ENCODE measurements around the gene DENND6A. TPM values are rescaled to one million over a fixed set of nuclear protein-coding genes. Genes with fewer than 3 reads are reported as not detected.
"Not testable (repeated sequence)": the region's sequence is repeated elsewhere in the genome, so short reads cannot be mapped to it uniquely, and the experiment has no call there.

DENND6A gene
- total RNA-seq, 1 donor from 2014 or later, result 35.4 TPM

DNA sequence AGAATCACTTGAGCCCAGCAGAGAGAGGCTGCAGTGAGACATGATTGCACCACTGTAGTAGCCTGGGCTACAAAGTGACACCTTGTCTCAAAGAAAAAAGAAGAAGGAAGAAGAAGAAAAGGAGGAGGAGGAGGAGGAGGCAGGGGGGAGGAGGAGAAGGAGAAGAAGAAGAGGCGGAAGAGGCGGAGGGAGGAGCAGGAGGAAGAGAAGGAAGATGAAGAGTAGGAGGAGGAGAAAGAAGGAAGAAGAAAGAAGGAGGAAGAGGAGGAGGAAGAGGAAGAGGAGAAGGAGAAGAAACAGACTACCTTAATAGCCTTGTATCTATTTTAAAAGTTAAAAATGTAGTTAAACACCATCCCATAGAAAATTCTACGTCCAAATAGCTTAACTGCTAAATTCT, 76.6 kb downstream of the DENND6A start:
- DNase-seq (ENCODE audit: low spot score), result no peak
- no peaks in the 10 kb centered on the region for H3K4me1 ChIP-seq
- H2AFZ ChIP-seq (replicated peaks), result no peak overlapping the region
- Mint-ChIP-seq H3K9me3 (peaks cover 4% of the 10 kb centered on the region), H3K4me1 (no peaks in the 10 kb centered on the region), H3K36me3 (peaks cover 7% of the 10 kb centered on the region), H3K27ac (no peak overlapping the region), H3K4me3 (no peak overlapping the region), H3K27me3 (ENCODE audit: insufficient read depth, low read depth) (no peaks in the 10 kb centered on the region)
- TF ChIP-seq, protein P1, sequence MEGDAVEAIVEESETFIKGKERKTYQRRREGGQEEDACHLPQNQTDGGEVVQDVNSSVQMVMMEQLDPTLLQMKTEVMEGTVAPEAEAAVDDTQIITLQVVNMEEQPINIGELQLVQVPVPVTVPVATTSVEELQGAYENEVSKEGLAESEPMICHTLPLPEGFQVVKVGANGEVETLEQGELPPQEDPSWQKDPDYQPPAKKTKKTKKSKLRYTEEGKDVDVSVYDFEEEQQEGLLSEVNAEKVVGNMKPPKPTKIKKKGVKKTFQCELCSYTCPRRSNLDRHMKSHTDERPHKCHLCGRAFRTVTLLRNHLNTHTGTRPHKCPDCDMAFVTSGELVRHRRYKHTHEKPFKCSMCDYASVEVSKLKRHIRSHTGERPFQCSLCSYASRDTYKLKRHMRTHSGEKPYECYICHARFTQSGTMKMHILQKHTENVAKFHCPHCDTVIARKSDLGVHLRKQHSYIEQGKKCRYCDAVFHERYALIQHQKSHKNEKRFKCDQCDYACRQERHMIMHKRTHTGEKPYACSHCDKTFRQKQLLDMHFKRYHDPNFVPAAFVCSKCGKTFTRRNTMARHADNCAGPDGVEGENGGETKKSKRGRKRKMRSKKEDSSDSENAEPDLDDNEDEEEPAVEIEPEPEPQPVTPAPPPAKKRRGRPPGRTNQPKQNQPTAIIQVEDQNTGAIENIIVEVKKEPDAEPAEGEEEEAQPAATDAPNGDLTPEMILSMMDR (IDR thresholded peaks at IDR 0.05), result no peak
- no peak for TF ChIP-seq EZH2 (IDR thresholded peaks at IDR 0.05)
- no peak for TF ChIP-seq EZH2phosphoT487 (IDR thresholded peaks at IDR 0.05)
- no peaks in the 10 kb centered on the region for H3F3A ChIP-seq (ENCODE audit: low read depth)
- no peaks in the 10 kb centered on the region for H3K36me3 ChIP-seq
- no peaks in the 10 kb centered on the region for H3K27me3 ChIP-seq
- H3K4me2 ChIP-seq, result no peak overlapping the region
- H3K9ac ChIP-seq, result no peak overlapping the region
- H3K4me3 ChIP-seq, result no peak overlapping the region
- no peaks in the 10 kb centered on the region for H3K9me3 ChIP-seq (ENCODE audit: low read depth)
- H4K20me1 ChIP-seq (ENCODE audit: low read depth), result no peaks in the 10 kb centered on the region
- H3K79me2 ChIP-seq (ENCODE audit: low read depth), result no peaks in the 10 kb centered on the region
- no peak overlapping the region for H3K27ac ChIP-seq

DNA sequence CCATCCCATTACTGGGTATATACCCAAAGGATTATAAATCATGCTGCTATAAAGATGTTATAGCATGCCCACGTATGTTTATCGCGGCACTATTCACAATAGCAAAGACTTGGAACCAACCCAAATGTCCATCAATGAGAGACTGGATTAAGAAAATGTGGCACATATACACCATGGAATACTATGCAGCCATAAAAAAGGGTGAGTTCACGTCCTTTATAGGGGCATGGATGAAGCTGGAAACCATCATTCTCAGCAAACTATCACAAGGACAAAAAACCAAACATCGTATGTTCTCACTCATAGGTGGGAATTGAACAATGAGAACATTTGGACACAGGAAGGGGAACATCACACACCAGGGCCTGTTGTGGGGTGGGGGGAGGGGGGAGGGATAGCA, 81.0 kb downstream of the DENND6A start:
- not testable (repeated sequence) for H3F3A ChIP-seq (ENCODE audit: low read depth); H3K27ac ChIP-seq; H3K4me3 ChIP-seq; H3K27me3 ChIP-seq; H3K79me2 ChIP-seq (ENCODE audit: low read depth); H4K20me1 ChIP-seq (ENCODE audit: low read depth); H3K27me3 Mint-ChIP-seq (ENCODE audit: insufficient read depth, low read depth); H2AFZ ChIP-seq (replicated peaks); H3K9me3 ChIP-seq (ENCODE audit: low read depth); H3K4me3 Mint-ChIP-seq; H3K27ac Mint-ChIP-seq; H3K9ac ChIP-seq; H3K4me1 Mint-ChIP-seq; H3K36me3 ChIP-seq; DNase-seq (ENCODE audit: low spot score); H3K4me1 ChIP-seq; H3K4me2 ChIP-seq
- Mint-ChIP-seq H3K36me3 (peaks cover 14% of the 10 kb centered on the region), H3K9me3 (peaks cover 25% of the 10 kb centered on the region)

DNA sequence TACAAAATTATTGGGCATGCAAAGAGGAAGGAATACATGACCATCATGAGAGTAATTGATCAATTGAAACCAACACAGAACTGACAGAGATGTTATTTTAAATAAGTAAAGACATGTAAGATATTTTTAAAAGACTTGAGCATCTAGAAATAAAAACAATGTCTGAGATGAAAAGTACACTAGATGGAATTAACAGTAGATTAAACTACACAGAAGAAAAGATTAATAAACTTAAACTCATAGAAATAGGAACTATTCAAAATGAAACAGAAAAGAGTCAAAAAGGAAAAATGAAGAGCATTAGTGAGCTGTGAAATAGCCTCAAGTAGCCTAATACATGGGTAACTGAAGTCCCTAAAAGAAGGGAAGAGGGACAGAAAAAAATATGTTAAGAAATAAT, 87.2 kb downstream of the DENND6A start:
- no peak overlapping the region for H2AFZ ChIP-seq (replicated peaks)
- H3K9ac ChIP-seq, result no peak overlapping the region
- H3K9me3 ChIP-seq (ENCODE audit: low read depth), result no peaks in the 10 kb centered on the region
- no peaks in the 10 kb centered on the region for H3K79me2 ChIP-seq (ENCODE audit: low read depth)
- no peak overlapping the region for H3K4me2 ChIP-seq
- H4K20me1 ChIP-seq (ENCODE audit: low read depth), result no peaks in the 10 kb centered on the region
- Mint-ChIP-seq H3K27me3 (ENCODE audit: insufficient read depth, low read depth) (no peaks in the 10 kb centered on the region), H3K4me3 (no peak overlapping the region), H3K4me1 (no peaks in the 10 kb centered on the region), H3K27ac (no peak overlapping the region), H3K36me3 (peaks cover 27% of the 10 kb centered on the region), H3K9me3 (peaks cover 36% of the 10 kb centered on the region)
- no peak for TF ChIP-seq EZH2 (IDR thresholded peaks at IDR 0.05)
- TF ChIP-seq, protein P1 (IDR thresholded peaks at IDR 0.05), result no peak
- TF ChIP-seq EZH2phosphoT487 (IDR thresholded peaks at IDR 0.05), result no peak
- DNase-seq (ENCODE audit: low spot score), result no peak
- H3K27me3 ChIP-seq, result no peaks in the 10 kb centered on the region
- no peak overlapping the region for H3K27ac ChIP-seq
- H3K36me3 ChIP-seq, result no peaks in the 10 kb centered on the region
- no peaks in the 10 kb centered on the region for H3F3A ChIP-seq (ENCODE audit: low read depth)
- H3K4me3 ChIP-seq, result no peak overlapping the region
- H3K4me1 ChIP-seq, result no peaks in the 10 kb centered on the region

DNA sequence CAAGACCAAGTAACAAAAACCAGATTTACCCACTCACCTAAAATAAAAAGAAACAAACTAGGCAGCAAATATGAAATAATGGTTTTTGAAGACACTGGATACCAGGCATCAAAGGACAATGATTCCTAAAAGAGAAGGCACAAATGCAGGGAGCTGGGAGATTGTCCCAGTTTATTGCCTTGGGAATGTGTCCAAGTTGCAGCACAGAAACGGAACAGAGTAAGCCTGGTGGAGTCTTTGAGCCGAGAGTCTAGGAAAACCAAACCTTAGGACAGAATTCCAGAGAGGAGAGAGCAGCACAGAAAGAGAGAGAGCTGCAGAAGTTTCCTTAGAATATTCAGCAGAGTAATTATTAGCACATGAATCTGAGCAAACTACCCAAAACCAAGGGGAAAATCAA, 87.9 kb downstream of the DENND6A start:
- H3K27me3 ChIP-seq, result no peaks in the 10 kb centered on the region
- DNase-seq (ENCODE audit: low spot score), result no peak
- no peak overlapping the region for H3K27ac Mint-ChIP-seq
- H3K36me3 ChIP-seq, result no peaks in the 10 kb centered on the region
- H3K79me2 ChIP-seq (ENCODE audit: low read depth), result no peaks in the 10 kb centered on the region
- H3K27ac ChIP-seq, result no peak overlapping the region
- H2AFZ ChIP-seq (replicated peaks), result no peak overlapping the region
- H3K9ac ChIP-seq, result no peak overlapping the region
- H4K20me1 ChIP-seq (ENCODE audit: low read depth), result no peaks in the 10 kb centered on the region
- no peaks in the 10 kb centered on the region for H3K27me3 Mint-ChIP-seq (ENCODE audit: insufficient read depth, low read depth)
- no peaks in the 10 kb centered on the region for H3K4me1 ChIP-seq
- H3K9me3 ChIP-seq (ENCODE audit: low read depth), result no peaks in the 10 kb centered on the region
- H3K4me1 Mint-ChIP-seq, result no peaks in the 10 kb centered on the region
- no peak overlapping the region for H3K4me2 ChIP-seq
- H3K36me3 Mint-ChIP-seq, result peaks cover 25% of the 10 kb centered on the region
- H3K4me3 Mint-ChIP-seq, result no peak overlapping the region
- peaks cover 31% of the 10 kb centered on the region for H3K9me3 Mint-ChIP-seq
- H3F3A ChIP-seq (ENCODE audit: low read depth), result no peaks in the 10 kb centered on the region
- no peak overlapping the region for H3K4me3 ChIP-seq
- TF ChIP-seq EZH2phosphoT487 (IDR thresholded peaks at IDR 0.05) (no peak), EZH2 (IDR thresholded peaks at IDR 0.05) (no peak)
- TF ChIP-seq, protein P1 (IDR thresholded peaks at IDR 0.05), result no peak

All from neural progenitor cell (in vitro differentiated cells).